Stimulated activated naive CD4-positive, alpha-beta T cell (primary cell): ENCODE results near the gene SARNP.

ENCODE experiments used
- DNase-seq, 6 experiments: peaks; one replicate each; lab custom pipeline; 2025; lab: John Stamatoyannopoulos, UW

The SARNP gene

DNA sequence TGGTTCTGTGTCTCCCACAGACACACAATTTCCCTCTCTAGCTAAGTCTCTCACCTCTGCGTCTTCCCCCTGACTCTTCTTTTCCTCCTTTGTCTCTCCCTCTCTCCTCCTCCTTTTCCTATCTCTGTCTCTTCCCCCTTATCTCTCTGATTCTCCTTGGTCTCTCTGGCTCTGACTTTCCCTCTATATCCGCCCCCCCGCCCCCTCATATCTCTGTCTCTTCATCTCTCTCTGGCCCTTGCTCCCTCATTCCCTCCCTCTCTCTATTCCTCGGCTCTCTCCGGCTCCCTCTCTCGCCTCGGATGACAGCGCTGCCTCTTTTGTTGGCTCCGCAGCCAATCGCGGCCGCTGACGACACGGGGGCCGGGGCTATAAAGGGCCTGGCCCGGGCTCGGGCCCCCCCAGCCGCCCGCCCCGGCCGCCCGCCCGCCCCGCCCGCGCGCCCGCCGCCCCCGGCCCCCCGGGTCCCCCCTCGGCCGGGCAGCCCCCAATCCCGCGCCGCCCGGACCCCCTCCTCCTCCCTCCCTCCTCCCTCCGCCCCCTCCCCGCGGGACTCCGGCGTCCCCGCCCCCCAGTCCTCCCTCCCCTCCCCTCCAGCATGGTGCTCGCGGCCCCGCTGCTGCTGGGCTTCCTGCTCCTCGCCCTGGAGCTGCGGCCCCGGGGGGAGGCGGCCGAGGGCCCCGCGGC lies 74.7 kb downstream of the SARNP start, which contains the start of gene GDF11:
GDF11 (plus strand) TSS at position 404 of the 687 bp plus-strand sequence; CDS start at position 599, 195 bp downstream.
- DNase-seq: peak; percentile 43 to 78 (median 61)

DNA sequence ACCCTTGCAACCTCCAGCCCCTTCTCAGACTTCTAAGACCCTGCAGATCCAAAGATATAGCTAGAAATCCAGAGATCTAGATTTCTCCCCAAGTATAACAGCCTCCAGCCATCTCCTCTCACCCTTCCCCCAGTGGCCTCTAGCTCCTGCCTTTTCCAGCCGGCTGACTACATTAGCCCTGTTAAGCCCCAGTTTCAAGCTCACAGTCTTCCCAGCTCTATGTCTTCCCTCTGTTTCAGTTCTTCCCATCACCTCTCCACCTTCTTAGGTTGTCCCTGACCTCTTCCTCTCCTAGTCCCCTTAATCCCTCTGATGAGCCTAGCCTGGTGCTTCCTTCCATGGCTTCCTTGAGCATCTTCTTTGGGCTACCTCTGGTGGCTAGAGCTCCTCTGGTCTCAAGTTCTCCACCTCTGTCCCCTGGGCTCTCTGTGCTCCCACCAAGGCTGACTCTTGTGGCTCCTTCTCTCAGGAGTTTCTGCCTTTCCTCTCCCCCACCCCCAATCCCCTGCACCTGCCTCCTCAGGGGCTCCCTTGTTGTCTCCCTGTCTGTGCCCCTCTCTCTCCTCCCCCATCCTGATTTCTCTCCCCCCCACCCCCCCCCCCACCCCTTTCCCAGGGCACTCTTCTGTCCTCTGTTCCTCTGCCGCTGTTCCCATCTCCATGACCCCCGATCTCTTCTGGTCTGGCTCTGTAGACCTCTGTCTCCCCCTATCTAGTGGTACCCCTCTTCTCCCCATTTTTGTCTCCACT lies 75.4 kb downstream of the SARNP start:
- DNase-seq: no peak

DNA sequence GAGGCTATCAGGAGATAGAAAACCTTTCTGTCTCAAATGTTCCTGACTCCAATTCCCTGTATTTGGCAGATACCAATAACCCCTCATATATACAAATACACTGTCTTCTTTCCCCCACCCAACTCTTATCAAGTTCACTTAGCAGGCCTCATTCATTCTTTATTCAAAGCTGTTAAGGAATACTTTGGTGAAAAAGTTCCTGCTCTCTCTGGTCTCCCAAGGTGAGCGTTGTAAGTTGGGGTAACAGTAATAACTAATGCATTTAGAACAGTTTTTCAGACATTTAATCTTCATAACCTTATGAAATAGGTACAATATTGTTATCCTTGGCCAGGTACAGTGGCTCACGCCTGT lies 78.5 kb downstream of the SARNP start:
- DNase-seq: no peak

DNA sequence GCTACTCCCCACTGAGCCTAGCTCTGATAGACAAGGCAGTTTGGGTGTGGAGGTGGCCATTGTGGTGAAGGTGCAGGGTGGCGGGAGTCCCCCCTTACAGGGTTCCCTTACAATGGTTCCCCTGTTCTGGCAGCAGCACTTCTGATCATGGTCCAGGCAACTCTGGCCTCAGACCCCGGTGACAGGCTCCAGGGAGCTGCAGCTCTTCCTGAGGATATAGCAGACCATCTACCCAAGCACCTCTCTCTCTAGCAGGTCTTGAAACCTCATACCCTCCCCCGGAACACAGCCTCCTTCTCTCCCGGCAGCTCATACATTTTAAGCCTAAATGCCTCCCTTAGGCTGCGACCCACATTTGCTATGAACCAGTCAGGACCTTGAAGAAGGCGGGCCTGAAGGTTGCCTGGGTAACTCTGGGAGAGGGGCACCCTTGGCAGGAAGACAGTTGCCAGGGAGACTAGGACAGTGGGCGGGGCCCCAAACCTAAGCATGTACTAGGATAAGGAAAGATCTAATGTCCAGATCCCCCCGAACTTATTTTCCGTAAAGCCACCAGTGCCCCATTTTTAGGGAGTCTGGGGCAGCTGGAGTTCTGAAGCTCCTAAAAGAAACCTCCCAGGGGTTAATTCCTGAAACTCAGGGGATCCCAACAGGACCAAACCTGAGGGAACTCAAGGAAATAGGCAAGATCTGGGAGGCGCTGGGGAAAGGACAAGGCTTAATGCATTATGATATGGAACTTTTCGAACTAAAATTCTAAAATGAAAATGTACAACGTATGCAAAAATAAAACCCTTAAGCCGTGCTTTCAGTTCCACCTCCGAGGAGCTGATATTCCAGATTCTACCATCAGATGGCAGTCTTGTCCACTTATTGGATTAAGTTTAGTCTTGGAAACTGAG lies 79.2 kb downstream of the SARNP start:
- peak; percentile 49 to 89 (median 70) for DNase-seq

DNA sequence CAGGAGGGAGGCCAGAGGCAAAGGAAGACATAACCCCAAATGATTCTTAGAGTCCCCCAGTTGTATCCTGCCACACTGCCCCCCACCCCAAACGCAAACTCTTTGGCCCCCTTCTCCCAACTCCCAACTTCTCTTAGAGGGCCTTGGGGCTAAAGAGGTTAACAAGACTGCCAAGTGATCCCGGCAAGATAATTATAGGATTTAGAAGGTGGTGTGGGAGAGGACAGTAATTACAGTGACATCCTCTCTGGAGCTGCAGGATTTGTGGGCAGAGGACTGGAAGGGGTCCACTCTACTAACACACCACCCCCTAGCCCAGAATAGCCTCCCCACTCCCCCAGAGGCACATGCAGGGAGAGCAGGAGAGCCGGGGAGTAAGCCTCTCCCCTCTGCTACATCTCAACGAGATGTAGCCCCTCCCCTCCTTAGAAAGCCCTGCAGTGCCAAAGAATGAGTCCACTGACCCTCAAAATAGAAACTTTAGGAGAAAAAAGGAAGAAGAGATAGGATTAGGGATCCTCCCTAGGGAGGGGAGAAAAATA lies 79.9 kb downstream of the SARNP start:
- DNase-seq: no peak

DNA sequence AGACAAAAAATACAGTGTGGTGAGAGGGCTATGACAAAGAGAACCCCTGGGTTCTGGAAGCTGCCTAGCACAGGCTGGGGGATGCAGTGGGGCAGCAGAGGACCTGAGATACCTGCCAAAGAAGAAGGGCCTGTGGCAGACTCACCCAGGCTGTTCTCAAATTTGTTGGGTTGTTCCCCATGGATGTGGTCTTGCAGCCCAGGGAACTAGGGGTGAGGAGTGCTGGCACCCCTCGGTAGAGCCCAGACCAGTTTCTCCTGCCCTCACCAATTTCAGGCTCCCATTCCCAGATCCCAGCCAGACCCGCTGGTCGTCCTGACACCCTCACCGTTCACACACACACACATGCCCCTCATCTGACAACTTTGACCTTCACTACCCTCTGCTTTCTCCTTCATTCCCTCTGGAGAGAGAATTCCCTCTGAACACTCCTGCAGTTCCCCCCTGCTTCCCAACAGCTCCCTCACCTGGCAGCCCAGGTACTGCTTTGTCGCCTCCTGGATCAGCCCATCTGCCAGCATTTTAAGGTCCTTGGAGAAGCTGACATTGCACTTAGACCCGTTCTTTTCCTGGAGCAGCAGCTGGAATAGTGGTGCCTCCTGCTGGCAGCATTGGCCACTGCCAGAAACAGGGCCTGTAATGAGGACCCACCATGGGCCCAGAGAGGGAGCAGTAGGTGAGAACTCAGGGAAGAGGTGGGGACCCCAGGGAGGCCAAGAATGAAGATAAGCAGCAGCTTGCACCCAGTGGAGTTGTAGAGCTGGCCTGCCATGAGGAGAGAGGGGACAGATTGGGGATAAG lies 80.5 kb downstream of the SARNP start:
- DNase-seq: peak in 5 of 6 experiments; percentile 17 to 42 (median 26)

DNA sequence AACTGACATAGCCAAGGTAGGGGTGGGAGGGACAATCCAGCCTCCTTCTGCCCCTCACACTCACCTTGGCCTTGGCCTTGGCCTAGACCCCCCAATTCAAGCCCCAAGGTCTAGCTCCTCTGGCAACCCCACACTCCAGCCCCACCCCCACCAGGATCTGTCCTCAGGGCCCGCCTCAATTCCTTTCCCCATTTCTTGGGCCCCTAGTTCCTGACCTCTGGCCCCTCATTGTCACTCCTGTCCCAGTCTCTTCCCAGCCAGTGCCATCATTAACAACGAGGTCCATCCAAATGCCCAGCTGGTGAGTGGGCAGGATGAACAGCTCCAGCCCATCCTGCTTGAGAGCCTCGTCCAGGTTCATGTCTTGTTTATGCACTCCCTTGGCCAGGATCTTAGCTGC lies 81.4 kb downstream of the SARNP start:
- DNase-seq: no peak

DNA sequence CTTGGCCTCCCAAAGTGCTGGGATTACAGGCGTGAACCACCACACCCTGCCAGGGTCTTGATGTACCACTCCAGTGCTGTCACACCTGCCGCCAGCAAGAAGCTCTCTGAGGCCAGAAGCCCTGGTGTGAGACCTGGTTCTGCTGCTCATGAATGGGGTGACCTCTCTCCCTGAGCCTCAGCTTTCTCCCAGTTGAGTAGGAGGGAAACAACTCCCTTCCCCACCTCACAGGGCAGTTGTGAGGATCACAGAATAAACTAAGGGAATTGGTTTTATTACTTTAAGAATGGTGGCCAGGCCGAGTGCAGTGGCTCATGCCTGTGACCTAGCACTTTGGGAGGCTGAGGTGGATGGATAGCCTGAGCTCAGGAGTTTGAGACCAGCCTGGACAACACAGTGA lies 82.9 kb downstream of the SARNP start:
- DNase-seq: no peak

DNA sequence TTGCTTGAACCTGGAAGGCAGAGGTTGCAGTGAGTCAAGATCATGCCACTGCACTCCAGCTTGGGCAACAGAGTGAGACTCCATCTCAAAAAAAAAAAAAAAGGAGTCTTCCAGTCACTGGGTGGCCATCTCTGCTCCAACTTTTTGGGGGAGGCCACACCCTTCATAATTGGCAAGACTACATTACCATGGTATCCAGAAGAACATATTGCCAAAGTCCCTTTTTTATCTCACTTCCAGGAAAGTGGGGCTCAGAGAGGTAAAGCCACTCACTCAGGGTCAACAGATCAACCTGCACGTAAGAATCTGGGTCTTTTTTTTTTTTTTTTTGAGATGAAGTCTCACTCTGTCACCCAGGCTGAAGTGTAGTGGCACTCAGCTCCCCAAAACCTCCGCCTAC lies 83.7 kb downstream of the SARNP start:
- no peak for DNase-seq

DNA sequence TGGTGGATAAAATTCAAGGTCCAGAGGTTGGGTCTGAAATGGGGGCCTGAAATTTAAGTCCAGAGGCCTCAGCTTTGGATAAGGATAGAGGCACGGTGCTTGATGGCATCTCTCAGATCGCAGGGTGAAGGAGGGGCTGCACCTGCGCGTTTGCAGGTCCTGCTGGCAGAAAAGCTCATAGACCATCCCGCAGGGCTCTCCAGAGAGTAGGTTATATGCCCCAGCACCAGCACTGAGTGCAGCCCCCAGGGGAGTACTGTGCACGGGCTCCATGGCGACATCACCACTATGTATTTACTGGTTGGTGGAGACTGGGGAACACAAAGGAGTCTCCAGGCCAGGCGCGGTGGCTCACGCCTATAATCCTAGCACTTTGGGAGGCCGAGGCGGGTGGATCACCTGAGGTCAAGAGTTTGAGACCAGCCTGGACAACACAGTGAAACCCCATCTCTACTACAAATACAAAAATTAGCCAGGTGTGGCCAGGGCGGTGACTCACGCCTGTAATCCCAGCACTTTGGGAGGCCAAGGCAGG lies 84.4 kb downstream of the SARNP start:
- no peak for DNase-seq

DNA sequence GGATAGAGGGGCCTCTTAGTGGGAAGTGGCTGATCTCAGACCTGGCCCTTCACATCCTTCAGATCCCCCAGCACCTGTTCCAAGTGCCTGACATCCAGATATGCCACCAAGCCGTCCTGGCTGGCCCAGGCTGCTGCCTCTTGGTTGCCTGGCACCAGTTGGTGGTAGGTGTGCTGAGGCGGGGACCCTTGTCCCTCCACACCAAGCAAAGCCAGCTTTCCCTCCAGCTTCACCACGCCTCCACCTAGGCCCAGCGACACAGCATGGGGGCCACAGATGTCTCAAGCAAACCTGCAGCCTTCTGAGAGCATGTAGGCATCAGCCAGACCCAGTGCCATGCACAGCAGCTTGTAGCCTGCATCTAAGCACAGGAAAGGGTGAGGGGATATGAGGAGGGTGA lies 85.2 kb downstream of the SARNP start:
- DNase-seq: no peak

DNA sequence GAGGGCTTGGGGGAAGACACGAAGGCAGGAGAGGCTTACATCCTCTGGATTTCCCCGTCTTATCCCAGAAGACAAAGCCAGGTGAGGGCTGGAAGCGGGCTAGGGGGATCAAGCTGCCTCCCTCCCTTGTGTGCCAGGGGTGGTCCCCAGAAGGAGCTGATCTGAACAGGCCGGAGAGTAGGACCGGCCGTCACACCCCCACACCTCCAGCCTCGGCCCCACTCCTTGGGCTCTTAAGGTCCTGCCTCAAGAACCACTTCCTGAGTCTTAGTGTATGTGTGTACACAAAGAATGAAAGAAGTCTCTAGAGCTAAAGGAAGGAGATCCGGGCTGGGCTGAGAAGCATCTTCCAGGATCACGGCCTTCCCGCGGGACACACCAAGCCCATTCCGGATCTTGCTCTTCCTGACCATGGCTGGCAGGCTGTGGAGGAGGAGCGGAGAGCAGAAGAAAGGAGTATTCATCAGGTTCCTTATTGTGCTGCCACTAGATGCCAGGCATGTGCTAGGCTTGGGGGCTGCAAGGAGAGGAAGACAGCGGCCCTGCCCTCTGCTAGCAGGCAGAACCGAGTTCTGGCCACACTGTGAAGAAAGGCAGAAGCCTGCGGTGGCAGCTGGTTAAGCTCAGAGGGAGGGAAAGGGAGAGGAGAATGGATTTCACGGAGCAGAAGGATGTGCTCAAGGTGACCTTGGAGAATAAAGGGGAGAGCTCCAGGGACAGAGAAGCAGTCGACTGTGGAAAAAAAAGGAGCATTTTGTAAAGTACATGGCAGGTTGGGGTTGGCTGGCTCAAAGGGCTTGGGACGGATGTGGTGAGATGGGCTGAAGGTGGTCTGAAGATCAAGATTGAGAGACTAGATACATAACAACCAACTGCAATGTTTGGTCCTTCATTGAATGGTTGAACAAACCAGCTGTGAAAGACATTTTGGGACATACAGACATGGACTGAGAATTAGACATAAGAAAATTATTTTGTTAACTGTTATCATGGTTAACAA lies 87.4 kb downstream of the SARNP start:
- peak in 3 of 6 experiments; percentile 8 to 53 (median 32) for DNase-seq

DNA sequence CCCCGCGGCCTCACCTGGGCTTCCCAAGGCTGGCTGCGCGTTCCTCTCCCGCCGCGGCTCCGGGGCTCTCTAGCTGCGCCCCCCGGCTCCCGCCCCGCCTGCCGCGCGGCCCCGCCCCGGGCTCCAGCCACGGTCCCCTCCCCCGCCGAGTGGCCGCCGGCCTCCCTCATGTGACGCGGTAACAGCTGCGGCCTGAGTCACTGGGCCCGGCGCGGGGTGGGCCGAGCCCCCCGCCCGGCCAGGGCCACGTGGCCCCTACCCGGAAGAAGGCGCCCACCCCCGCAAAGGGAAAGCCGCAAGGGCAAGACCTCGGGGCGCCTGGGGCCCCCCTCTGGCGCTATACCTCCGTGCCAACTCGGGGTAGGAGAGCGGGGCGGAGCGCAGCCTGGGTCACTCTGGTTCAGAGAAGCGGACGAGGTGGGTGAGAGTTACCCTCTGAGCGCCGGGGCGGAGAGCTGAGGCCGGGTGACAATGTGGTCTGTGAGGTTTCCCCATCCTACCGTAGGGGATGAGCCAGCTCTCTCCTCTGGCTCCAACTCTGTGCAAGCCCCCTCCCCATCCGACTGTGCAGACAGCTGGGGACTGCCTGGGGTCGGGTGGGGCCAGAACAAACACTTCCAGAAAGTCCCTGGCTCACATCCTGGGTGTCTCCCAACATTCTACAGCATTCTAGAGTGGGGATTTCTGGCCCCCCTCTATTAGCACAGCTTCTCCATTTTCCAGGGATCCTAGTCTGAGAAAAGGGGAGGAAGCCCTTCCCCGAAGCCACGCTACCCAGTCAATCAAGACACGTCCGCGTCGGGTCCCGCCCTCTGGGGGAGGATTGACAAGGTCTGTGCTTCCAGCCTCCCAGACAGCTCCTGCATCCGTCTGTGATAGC lies 88.3 kb downstream of the SARNP start, which contains the start of gene CD63:
CD63 (minus strand) TSS at position 71 of the 880 bp plus-strand sequence. CDS start 668 bp downstream, outside the sequence.
- peak in 5 of 6 experiments; percentile 31 to 52 (median 37) for DNase-seq

DNA sequence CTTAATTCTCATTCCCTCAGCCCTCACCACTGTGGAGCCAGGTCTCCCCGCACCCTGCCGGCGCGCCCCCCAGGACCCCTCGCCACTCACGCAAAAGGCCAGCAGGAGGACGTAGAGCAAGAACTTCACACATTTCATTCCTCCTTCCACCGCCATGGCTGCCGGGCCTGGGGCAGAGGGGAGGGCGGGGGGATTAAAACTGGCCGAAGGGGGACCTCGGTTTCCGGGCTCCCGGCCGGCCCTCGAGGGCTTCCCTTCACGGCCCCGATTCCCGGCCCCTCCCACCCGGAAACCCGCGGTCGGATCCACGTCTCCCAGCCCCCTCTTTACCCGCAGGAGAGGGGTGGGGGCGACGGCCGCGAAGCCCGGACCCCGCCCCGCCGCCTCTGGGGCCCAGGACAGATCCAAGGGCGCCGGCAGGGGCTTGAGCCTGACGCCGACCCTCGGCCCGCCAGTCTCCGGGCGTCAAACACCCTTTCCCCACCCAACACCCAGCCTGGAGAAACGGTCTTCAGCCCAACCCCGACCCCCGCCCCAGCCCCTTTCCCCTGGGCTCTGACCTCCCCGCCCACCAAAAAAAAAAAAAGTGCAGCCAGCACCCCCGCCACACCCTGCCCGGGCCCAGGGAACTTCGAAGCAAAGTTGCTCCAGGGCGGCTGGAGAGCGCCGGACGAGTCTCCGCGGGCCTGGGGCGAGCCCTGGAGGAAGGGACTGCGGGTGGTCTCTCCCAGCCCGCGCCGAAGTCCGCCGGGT lies 89.2 kb downstream of the SARNP start:
- DNase-seq: peak in 3 of 6 experiments; percentile 16 to 31 (median 22)

DNA sequence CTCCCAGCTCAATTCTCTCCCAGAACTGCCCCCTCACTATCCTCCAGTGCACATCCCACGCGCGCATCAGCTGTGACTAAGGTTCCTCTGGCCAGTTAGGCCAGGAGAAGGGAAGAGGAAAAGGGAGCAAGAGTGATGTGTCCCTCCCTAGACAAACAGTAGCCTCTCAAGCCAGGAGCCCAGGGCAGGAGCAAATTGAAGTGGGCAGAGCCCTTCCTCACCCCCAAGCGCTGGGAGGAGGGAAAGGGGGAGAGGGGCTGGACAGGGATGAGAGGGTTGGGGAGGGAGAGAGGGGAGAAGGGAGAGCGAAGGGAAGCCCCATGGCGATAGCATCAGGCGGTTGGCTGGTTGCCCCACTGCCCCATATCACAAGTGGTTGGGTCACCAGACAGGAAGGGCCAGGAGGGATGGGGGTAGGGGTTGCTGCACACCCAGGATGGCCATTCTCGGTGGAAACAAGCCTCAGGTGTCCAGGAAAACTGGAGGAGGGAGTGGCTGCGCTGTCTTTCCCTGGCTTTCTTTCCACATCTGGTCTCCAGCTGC lies 89.8 kb downstream of the SARNP start:
- no peak for DNase-seq

DNA sequence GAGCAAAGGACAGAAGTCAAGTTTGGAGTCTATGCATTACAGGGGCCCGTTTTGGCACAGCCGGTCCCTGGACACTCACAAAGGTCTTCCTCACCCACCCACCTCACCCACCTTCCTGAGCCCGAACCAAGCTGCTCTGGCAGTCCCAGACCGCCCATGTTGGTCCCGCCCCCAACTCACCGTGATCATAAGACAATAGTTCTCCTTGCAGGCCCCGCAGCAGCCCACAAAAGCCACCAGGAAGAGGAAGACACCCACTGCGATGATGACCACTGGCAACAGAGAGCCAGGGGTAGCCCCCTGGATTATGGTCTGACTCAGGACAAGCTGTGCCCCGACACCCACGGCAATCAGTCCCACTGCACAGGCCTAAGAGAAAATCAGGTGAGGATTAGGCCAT lies 90.6 kb downstream of the SARNP start:
- DNase-seq: no peak

DNA sequence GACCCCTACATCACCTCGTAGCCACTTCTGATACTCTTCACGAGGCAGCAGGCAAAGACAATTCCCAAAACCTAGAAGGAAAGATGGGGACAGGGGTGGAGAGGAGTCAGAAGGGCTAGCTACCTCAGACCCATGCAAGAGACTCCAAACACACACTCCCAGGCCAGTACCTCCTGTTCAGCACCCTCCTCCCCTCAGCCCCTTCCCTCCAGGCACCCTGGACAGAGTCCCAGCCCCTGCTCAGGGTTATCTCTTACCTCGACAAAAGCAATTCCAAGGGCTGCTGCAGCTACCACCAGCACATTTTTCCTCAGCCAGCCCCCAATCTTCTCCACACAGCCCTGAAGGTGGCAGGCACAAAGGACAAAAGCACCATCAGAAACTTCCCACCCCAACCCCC lies 92.0 kb downstream of the SARNP start:
- DNase-seq: no peak

DNA sequence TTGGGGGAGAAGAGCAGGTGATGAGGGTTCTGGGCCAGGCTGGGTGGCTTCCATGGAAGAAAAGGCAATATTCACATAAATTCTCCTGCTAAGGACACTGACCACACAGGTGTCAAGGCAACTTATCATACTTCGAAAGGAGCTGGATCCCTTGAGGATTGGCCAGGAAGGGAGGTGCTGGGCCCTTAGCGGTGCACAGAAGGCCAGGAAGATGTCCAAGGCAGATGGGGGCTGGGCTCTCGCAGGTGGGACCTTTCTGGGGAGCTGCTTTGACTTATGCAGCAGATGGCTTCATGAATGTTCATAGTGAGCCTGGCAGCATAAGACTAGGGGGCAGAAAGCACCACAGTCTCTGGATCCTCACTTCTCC lies 92.6 kb downstream of the SARNP start:
- no peak for DNase-seq
